ENCODE results near the gene GALNT7.
"Not testable (repeated sequence)": the region's sequence is repeated elsewhere in the genome, so short reads cannot be mapped to it uniquely, and the experiment has no call there.

GALNT7 gene

GRCh38 chr4:173167758-173168395, 734 bp upstream of the GALNT7 start:
- DNase-seq: no peak

- no peak for DNase-seq
These were observed 492 bp downstream of the GALNT7 start for GRCh38 chr4:173169178-173169427.

GRCh38 chr4:173169428-173170181, 994 bp downstream of the GALNT7 start:
- no peak for DNase-seq

GRCh38 chr4:173170182-173170778, 1.7 kb downstream of the GALNT7 start:
- no peak for DNase-seq

GRCh38 chr4:173171098-173171497, 2.5 kb downstream of the GALNT7 start:
- DNase-seq: no peak

GRCh38 chr4:173171987-173172386, 3.4 kb downstream of the GALNT7 start:
- DNase-seq: no peak

GRCh38 chr4:173174184-173174583, 5.6 kb downstream of the GALNT7 start:
- no peak for DNase-seq

- no peak for DNase-seq
These were observed 6.0 kb downstream of the GALNT7 start for GRCh38 chr4:173174594-173175012.

GRCh38 chr4:173176010-173176409, 7.4 kb downstream of the GALNT7 start:
- DNase-seq: no peak

- no peak for DNase-seq
These were observed 8.6 kb downstream of the GALNT7 start for GRCh38 chr4:173177232-173177631.

GRCh38 chr4:173178144-173178543, 9.5 kb downstream of the GALNT7 start:
- DNase-seq: no peak

- DNase-seq: no peak
These were observed 13.2 kb downstream of the GALNT7 start for GRCh38 chr4:173181848-173182247.

GRCh38 chr4:173182403-173182802, 13.8 kb downstream of the GALNT7 start:
- DNase-seq: no peak

GRCh38 chr4:173183659-173184247, 15.1 kb downstream of the GALNT7 start:
- not testable (repeated sequence) for DNase-seq

- DNase-seq: no peak
These were observed 17.4 kb downstream of the GALNT7 start for GRCh38 chr4:173185847-173186510.

GRCh38 chr4:173187732-173188131, 19.1 kb downstream of the GALNT7 start:
- DNase-seq: no peak

GRCh38 chr4:173188648-173189047, 20.0 kb downstream of the GALNT7 start:
- DNase-seq: no peak

- DNase-seq: no peak
These were observed 20.6 kb downstream of the GALNT7 start for GRCh38 chr4:173189117-173189693.

GRCh38 chr4:173191623-173192041, 23.0 kb downstream of the GALNT7 start:
- DNase-seq: no peak

- DNase-seq: no peak
These were observed 24.0 kb downstream of the GALNT7 start for GRCh38 chr4:173192375-173193162.

- no peak for DNase-seq
These were observed 25.5 kb downstream of the GALNT7 start for GRCh38 chr4:173194157-173194556.

GRCh38 chr4:173195109-173195508, 26.5 kb downstream of the GALNT7 start:
- DNase-seq: no peak
